HG02938 (cell line): Measurements from ENCODE around the gene KLHL29.
"Not testable (repeated sequence)": the region's sequence is repeated elsewhere in the genome, so short reads cannot be mapped to it uniquely, and the experiment has no call there.

ENCODE experiments used
- ATAC-seq: cut with Tn5 transposase; IDR thresholded peaks from one replicate; pipeline ENCODE4 v1.9.1; 2021; ENCODE audit warnings: mild to moderate bottlenecking, moderate library complexity; ENCODE audit not compliant: unreplicated experiment

KLHL29 gene

DNA sequence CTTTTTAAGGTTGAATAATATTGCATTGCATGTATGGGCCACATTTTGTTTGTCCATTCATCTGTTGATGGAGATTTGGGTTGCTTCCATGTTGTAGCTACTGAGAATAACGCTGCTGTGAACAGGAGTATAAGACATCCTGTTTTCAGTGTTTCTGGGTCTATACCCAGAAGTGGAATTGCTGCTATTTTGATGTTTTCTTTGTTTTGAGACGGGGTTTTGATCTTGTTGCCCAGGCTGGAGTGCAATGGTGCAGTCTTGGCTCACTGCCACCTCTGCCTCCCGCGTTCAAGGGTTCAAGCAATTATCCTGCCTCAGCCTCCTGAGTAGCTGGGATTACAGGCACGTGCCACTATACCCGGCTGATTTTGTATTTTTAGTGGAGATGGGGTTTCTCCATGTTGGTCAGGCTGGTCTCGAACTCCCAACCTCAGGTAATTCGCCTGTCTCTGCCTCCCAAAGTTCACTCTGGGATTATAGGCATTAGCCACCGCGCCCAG, 6.3 kb downstream of the KLHL29 start:
- ATAC-seq, result not testable (repeated sequence)

DNA sequence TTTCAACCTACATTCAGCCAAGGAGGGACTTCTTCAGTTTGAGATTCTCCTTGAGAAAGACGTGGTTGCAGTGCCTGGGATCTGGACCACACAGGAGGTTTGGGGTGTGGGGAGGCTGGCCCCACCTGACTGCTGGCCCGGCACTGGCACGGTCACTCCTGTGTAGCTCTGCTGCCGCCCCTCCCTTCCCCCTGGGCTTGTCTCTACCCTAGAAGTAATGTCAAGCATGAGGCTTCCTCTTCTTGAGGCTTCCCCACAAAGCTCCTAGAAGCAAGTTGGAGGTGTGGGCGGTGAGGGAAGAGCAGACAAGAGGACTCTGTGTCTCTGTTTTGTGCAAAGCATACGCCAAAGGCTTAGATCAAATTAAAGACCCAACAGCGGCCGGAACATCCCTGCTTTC, 8.7 kb downstream of the KLHL29 start:
- no peak for ATAC-seq

DNA sequence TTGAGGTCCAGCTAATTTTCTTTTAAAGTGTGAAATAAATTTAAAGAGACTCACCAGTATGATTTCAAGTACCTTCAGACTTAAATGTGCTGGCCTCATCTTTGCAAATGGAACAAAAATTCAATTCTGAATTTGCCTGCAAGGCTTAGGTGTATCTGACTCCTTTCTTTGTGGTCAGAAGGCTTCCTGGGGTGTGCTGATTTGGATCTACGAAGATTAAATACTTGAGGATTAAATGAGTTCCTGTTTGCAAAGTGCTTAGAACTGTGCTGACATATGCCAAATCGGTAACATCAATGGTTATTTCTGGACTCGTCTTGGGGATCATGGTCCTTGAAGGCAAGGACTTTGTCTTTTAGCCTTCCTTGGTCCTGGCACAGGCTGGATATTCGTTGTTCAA, 9.7 kb downstream of the KLHL29 start:
- ATAC-seq, result no peak

DNA sequence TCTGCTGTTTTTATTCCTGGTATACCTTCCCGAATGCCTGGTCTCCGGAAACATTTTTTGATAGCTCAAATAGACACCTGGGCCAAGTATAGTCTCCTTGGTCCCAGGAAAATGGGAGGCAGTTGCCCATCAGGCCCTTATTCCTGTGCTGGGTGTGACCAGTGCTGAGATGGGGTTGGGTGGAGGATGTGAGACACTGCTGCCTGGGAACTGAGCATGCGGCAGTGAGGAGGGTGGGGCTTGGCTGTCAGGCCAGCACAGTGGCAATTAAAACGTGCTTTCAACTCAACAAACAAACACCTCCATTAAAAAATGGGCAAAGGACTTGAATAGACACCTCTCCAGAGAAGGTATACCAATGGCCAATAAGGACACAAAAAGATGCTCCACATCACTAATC, 12.5 kb downstream of the KLHL29 start:
- ATAC-seq, result no peak

DNA sequence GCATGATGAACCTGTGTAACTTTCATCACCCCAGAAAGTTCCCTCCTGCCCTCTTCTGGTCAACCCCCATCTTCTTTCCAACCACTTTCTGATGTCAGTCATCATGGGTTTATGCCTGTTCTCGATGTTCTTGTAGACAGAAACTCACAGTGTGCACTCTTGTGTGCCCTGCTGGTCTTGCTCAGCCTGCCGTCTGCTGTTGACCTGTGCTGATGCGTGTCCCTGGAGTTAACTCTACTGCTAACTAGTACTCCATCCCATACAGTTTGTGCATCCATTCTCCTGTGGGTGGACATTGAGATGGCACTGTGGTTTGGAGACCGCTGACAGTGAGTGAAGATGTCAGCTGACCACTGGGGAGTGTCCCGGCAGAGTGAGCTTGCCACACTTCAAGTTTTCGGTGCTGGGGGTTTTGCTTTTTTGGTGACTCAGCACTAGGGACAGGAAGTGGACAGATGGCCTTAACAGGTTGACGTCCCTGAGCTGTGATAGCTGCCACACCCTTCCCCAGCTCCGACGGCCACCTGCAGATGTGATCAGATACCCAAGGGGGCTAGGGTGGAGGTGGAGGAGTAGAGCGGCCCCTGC, 14.8 kb downstream of the KLHL29 start:
- peak; percentile 84 for ATAC-seq

DNA sequence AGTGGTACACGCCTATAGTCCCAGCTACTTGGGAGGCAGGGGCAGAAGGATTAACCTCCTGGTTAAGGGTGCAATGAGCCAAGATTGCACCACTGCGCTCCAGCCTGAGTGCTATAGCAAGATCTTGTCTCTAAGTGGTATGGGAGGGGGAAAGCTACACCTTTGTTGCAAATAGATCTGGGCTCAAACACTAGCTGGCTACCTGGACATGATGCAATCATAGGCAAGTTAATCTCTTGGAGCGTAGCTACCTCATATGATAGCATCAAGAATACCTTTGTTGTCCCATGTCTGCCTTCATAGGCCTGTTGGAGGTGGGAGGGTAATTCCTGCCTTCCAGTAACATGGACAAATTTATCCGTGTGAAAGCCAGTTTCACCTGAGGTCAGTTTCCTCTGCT, 15.7 kb downstream of the KLHL29 start:
- ATAC-seq, result no peak

DNA sequence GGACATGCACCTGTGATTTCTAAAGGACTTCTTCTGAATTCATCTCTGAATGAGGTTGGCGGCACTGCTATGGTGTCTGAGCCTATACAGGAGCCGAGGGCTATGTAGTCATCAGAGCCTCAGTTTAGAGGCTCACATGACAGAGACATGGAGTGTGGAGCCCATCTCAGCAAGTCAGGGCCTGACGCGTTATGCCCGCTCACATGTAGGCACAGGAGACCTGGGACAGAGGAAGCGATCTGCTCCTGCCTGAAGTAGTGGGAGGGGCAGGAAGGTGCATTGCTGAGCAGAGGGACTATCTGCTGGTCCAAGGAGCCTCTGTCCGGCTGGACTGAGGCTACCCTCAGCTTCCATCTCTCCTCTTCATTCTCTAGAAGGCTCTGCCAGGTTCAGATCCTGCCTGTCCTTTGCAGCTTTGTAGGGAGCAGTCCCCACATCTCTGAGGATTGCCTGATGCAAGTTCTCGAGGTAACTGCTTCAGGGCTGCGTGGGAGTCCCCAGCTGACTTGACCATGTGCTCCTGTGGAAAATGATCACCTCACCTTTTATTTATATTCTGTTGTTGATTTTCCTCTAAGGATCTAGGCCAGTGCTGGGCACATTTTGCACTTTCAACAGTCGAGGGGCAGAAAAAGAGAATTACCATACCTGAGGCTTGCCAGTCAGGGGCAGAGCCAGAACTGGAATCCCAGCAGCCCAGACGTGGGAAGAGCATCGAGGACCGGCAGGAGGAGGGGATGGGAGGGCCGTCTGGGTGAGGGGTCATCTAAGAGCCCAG, 16.6 kb downstream of the KLHL29 start:
- no peak for ATAC-seq

DNA sequence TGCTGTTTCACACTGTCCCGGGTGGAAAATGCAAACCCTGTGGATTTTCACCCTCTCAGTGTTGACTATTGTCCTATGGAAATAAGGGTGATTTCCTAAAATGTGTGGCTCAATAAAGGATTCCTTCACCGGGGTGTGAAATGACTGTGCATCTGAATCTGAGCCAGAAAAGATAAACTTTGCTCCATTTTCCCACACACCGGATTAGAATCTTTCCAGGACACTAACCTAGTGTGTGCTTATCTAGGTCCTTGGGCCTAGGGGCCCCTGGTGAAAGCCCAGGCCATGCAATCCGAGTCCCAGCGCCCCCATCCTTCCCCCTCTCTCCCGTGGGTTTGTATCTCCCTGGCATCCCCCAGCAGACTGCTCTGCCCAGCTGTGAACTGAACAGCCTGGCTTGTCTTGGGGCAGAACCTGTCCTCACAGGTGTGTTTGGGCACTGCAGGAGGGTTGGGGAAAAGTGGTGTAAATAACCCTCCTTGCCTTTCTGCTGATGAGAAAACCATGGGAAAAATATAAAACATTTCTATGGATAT, 17.3 kb downstream of the KLHL29 start:
- no peak for ATAC-seq

DNA sequence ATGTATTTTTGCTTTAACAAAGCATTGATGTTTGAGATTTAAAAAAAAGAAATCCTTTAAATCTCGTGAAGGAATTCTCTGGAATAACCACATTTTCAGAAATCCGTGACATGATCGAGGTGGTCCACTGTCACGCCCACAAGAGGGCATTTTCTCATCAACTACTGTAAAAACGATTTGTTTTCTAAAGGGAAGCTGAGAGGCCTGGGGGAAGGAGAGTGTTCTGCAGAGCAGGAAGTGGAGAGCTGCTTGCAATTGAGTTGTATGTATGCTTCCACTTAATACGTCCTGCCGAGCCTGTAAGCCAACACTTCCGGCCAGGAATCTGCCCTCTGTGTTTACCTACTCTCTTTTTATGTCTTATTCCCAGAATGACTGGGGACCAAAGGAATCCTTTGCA, 19.4 kb downstream of the KLHL29 start:
- ATAC-seq, result peak; percentile 47

DNA sequence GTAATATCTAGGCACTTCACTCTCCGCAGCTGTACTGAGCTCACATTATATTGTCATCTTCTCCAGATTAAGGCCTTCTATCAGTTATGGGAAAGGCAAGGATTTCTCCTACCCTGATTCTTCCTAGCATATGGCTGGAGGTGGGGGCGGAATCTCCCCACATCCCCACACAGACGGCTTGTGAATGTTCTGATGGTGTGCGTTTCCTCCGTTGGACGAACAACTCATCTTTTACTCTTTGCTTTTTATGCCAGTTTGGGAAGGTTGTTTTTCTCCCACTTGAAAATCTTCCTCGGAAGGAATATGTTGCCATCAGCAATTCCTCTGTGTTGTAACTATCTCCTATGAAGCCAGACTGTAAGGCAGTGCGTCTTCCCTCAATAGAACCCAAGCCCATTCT, 24.3 kb downstream of the KLHL29 start:
- ATAC-seq, result no peak

DNA sequence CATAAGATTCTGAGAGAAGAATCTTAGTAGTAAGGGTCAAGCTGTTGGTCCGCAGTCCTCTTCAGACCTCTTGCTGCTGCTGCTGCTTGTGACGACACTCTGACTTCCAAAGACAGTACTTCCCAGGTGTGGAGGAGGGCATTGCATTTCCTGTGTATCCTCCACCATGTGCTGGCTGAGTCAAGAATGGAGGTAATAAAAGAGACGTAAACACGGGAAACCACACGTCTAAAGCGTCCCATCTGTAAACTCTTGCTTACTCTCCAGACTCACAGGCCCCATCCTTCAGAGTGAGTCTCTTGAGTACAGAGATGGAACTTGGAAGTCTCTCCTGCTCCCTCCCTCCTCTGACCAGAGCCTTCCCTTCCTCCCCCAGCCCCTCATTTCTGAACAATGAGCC, 25.6 kb downstream of the KLHL29 start:
- ATAC-seq, result no peak

DNA sequence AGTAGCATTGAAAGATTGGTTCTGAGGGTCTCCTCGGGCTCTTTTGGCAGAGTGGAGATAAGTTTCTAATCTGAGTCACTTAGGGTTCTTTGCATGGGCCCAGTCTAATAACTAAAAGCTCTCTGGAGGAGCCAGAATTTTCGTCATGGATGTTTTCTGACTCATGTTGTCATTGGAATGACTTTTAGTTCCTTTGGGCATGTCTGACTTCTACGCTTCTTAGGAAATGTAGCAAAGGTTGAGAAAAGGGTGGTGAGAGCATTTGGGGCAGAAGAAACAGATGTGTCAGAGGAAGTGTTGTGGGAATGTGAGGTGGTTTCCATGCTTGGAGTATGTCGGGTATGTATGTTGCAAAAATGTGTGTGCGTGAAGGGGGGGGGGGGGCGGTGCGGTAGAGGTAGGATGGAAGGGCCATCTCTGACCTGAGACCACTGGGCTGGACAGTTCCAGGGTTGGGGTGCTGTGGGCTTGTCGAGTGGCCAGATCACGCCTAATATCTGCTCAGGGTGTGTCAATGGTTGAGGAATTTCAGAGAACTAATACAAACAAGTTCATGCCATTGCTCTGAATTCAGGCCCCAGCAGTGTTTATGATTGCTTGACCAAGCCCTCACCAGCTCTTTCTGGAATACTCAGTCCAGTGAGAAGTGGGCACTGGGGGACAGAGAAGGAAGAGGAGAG, 26.9 kb downstream of the KLHL29 start:
- no peak for ATAC-seq

DNA sequence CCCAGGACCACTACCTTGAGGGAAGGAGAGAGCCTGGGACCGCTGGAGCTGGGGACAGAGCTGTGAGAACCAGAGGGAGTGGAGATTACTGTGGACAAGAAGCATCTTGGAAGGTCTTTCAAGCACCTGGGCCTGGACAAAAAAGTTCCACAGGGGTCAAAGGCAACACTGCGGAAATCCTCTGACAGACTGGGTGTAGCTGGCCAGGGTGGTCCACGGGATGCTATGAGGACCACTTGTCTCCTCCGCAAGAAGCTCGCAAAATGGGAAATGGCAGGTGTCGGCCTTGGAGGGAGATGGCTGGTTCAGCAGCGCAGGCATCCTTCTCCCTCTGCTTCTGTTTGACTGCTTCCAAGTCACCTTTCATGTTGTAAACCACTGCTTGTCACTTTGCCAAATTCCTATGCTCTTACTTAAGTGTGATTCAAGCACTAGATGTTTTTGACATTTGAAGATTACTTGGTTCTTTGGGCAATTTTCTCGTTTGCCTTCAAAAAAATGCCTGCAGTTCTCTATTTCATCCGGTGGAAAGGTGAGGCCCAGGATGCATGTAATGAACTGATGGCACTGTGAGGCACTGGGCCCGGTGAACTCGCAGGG, 27.7 kb downstream of the KLHL29 start:
- no peak for ATAC-seq

DNA sequence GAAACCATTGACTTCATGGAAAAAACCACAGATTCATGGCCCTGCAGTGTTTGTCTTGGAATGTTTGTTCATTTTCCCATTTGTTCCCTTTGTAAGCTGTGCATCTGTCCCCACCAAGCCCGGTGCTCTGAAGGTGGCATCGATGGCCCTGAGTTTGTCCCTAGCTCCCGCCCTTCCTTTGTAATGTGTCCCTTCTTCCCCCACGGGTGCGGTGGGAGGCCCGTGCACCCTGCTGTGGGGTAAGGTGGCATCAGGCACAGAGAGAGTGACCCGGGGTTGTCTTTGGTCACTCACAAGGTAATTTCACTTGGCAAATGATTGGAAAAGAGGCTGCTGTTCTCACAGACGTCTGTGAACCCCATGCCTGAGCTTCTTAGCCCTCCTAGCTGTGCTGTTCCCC, 28.7 kb downstream of the KLHL29 start:
- ATAC-seq, result no peak

DNA sequence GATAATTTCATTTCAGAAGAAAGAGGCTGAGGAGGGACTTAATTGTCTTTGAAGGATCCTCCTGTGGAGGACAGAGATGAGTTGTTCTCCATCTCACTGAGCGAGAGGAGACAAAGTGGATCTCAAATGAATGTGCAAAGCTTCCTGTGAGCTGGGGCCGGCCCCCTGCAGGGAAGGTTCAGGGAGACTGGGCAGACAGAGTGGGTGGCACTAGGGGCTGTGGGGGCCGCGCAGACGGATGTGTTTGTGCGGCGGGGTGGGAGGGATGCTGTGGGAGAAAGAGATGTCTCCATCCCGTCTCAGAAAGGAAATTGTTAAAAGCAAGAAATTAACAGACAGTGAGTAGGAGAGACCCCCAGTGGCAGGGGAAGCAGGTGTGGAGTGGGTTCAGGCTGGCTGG, 29.1 kb downstream of the KLHL29 start:
- no peak for ATAC-seq

DNA sequence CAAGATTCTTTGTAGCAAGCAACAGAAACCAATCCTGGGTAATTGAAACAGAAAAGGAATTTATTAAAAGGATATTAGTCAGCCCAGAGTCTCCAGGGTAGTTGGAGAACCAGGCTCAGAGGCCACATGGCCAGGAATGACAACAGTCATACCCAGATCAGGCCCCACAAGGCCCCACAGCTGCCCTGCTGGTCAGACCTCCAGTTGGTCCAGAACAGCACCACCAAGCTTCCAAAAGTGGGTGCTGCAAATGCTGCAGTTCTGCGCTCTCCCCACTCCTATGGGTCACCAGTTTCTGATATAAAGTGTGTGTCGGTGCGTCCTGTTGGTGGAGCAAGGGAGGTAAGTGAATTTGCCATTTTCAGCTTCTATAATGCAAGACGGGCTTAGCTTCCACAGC, 29.9 kb downstream of the KLHL29 start:
- no peak for ATAC-seq

DNA sequence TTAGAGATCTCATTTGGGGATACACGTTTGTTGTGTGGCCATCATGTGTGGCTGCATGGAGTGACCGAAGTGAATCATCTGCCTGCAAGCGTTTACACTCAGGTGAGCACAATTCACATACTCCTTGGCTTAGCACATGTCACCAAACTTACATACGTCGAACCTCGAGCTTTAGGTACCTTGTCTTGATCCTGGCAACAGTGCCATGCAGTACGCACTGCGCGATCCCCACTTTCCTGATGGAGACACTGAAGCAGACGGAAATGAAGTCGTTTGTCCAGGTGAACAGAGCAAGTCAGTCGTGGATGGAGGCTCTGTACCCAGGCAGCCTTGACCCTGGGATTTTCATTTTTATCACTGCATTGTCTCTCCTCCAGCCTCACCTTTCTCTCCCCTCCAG, 32.3 kb downstream of the KLHL29 start:
- no peak for ATAC-seq

DNA sequence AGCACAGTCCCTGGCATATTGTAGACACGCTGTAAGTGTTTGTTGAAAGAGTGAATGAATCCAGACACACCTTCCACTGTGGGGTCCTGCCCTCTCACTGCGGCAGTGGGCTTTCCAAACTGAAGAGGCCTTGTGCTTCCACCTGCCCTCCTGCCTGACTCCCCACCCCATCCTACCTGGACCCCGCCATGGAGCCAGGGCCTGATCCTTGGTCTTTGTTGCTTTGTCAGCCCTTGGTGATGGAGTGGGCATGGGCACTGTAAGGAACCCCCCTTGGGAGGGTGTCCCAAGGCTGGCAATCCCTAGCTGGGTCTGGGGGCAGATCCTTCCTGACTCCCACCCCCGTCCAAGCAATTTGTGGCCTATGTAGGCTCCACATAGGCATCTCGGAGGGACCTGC, 33.1 kb downstream of the KLHL29 start:
- ATAC-seq, result no peak

DNA sequence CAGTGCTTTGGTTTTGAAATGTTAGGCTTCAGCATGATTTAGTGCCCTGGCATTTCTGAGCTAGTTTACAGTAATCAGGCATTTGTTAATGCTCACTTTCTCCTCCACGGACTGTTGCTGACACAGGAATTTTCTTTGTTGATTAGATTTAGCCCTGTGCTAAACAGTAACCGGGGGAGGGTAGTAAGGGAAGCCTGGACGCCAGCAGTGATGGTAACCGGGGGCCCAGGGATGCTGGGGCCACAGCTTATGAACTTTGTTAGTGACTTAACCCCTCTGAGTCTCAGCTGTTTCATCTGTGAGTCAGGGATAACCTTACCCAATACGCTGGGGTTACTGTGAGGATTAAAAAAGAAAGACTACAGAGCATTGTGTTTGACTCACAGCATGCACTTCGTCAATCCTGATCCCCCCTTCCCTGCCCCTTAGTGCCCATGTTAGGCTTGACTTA, 33.5 kb downstream of the KLHL29 start:
- no peak for ATAC-seq

DNA sequence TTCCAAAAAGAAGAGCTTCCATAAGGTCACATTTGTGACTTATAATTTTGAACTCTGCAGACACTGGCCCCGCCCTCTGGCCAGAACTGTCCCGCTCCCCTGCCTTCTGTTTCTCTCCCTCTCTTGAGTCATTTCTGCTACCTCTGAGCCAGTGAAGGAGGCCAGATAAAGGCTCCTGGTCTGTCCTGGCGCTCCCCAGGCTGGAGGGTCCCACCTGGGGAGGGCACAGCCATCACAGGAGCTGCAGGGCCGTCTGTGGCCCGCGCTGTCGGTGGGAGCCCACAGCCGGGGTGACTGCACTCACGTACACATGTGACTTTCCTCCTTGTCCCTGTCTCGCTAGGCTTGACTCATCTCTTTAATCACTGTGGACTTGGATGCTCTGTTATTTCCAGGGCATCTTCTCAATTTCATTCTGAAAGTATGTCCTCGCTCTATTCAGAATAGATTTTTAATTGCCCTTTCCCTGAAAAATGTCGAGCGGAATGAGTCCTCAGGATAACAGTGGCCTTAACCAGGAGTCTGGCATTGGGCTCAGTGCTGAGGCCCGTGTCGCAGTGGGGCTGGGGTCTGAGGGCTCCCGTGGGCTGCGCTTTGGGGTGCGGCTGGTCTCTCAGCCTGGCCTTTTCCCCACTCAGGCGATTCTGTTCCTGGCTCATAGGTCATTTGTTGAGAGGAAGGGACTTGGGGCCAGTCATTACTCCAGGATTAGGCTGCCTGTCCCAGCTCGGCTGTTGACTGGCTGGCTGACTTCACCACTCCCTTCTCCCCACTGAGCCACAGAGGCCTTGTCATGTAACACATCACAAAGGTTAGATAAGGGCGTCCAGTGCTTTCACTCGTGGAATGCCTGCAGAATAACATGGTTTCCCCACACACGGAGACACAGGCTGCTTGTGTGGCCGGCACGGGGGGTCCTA, 34.5 kb downstream of the KLHL29 start:
- ATAC-seq, result no peak
